Measurements from ENCODE around the gene GRK6. TPM values are rescaled to one million over a fixed set of nuclear protein-coding genes. Genes with fewer than 3 reads are reported as not detected.

Gene GRK6
- total RNA-seq, 1 donor from 2014 or later, result 12.5 TPM

GRCh38 chr5:177397875-177398390, 28.5 kb upstream of the GRK6 start:
- Histone ChIP-seq H3K4me1 (ENCODE audit: control insufficient read depth in 3 of 3, insufficient read depth in 3 of 3, low read length in 3 of 3) (peaks cover 10 to 17% (median 12%) of the 10 kb centered on the region in 3 donors), H3K9ac (ENCODE audit: low read depth in 1 of 3, low read length in 3 of 3) (no peak overlapping the region), H3K4me3 (ENCODE audit: low read length in 3 of 3) (no peak overlapping the region), H3K27me3 (ENCODE audit: control insufficient read depth in 3 of 3, insufficient read depth in 3 of 3, low read length in 3 of 3) (peaks cover 55 to 66% (median 56%) of the 10 kb centered on the region in 3 donors), H3K27ac (ENCODE audit: low read depth, low read length) (no peak overlapping the region), H3K36me3 (ENCODE audit: control insufficient read depth in 3 of 3, insufficient read depth in 3 of 3, low read length in 3 of 3) (no peaks in the 10 kb centered on the region), H3K9me3 (ENCODE audit: control insufficient read depth in 3 of 3, low read length in 3 of 3) (no peaks in the 10 kb centered on the region)

DNA sequence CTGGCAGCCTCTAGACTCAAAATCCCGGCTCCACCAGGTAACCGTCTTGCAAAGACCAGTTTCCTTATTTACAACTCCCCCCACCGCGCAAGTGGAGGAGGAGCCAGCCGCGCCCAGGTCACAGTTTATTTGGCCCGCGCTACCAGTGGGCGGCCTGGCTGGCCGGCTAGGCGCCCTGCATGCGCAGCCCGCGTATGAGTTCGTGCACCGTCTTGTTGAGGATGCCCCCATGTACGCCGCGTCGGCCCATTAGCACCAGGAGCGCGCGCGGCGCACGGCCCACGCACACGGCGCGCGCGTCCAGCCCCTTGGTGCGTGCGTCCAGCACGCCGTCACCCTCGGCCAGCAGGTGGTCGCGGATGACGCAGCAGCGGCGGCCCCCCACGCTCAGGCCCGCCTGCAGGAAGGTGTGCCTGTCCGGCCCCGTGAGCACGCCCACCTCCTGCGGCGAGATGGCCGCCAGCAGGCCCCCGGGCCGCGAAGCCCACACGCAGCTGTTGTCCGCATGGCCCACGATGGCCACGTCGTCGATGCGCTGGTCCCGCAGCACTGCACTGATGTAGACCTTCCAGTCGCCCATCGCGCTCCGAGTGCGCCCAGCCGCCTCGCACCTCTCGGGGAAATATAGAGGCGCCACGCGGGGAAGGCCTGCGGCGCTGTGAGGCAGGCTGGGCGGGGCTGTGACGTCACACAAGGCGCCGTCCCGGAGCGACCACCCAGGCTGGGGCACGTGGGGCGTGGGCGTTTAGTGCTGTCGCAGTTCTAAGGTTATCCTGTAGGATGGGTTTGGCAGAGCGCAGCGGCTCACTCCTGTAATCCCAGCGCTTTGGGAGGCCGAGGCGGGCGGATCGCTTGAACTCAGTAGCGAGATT, 26.2 kb upstream of the GRK6 start, which contains the start of gene PFN3:
Gene PFN3 (minus strand): TSS at position 665 of the 872 bp plus-strand sequence. CDS start 85 bp downstream, at position 580.
- Histone ChIP-seq H3K9ac (ENCODE audit: low read depth in 1 of 3, low read length in 3 of 3) (no peak within 1 kb of the TSS), H3K9me3 (ENCODE audit: control insufficient read depth in 3 of 3, low read length in 3 of 3) (no peaks in the 10 kb centered on the region), H3K4me1 (ENCODE audit: control insufficient read depth in 3 of 3, insufficient read depth in 3 of 3, low read length in 3 of 3) (peaks cover 27 to 38% (median 31%) of the 10 kb centered on the region in 3 donors), H3K27ac (ENCODE audit: low read depth, low read length) (no peak within 1 kb of the TSS), H3K4me3 (ENCODE audit: low read length in 3 of 3) (no peak within 1 kb of the TSS), H3K27me3 (ENCODE audit: control insufficient read depth in 3 of 3, insufficient read depth in 3 of 3, low read length in 3 of 3) (peaks cover 71 to 86% (median 72%) of the 10 kb centered on the region in 3 donors), H3K36me3 (ENCODE audit: control insufficient read depth in 3 of 3, insufficient read depth in 3 of 3, low read length in 3 of 3) (no peaks in the 10 kb centered on the region)

GRCh38 chr5:177402271-177403043, 24.0 kb upstream of the GRK6 start:
- H3K4me3 ChIP-seq (ENCODE audit: low read length in 3 of 3), result peak overlapping the region in 1 of 3 donors; percentile 26
- peaks cover 63 to 79% (median 74%) of the 10 kb centered on the region in 3 donors for H3K27me3 ChIP-seq (ENCODE audit: control insufficient read depth in 3 of 3, insufficient read depth in 3 of 3, low read length in 3 of 3)
- H3K27ac ChIP-seq (ENCODE audit: low read depth, low read length), result no peak overlapping the region
- H3K9me3 ChIP-seq (ENCODE audit: control insufficient read depth in 3 of 3, low read length in 3 of 3), result no peaks in the 10 kb centered on the region
- no peaks in the 10 kb centered on the region for H3K36me3 ChIP-seq (ENCODE audit: control insufficient read depth in 3 of 3, insufficient read depth in 3 of 3, low read length in 3 of 3)
- H3K9ac ChIP-seq (ENCODE audit: low read depth in 1 of 3, low read length in 3 of 3), result peak overlapping the region in 1 of 3 donors; percentile 16
- peaks cover 27 to 38% (median 31%) of the 10 kb centered on the region in 3 donors for H3K4me1 ChIP-seq (ENCODE audit: control insufficient read depth in 3 of 3, insufficient read depth in 3 of 3, low read length in 3 of 3)

DNA sequence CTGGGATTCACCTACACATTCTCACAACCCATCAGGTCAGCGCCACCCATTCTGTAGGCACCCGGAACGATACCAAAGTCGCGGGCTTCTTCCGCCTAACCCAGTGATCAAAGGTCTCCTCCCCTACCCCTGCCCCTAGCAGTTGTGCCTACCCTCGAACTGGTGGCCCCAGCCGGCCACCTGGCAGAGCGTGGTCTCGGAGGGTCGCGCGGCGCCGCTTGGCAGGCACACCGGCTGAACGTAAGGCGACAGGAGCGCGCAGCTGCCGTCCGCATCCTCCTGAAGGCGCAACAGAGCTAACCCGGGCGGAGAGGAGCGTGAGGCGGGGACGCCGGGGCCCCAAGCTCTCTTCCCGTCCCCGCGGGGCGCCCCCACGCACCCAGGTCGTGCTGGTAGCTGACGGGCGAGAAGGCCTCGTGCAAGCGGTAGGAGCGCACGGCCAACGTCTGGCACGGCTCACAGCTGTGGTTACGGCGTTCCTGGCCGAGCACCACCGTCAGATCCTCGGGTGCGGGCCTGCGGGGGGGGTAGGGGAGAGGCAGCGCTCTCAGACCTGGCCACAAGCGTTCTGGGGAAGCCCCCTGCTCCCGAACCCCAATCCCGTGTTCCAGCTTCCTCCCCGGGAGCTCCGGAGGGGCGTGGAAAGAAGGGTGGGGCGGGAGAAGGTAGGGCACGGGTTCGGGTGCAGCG, 23.2 kb upstream of the GRK6 start:
- Histone ChIP-seq H3K27ac (ENCODE audit: low read depth, low read length) (no peak overlapping the region), H3K9me3 (ENCODE audit: control insufficient read depth in 3 of 3, low read length in 3 of 3) (no peaks in the 10 kb centered on the region), H3K4me3 (ENCODE audit: low read length in 3 of 3) (peak overlapping the region in 2 of 3 donors; percentile 72 to 76), H3K36me3 (ENCODE audit: control insufficient read depth in 3 of 3, insufficient read depth in 3 of 3, low read length in 3 of 3) (no peaks in the 10 kb centered on the region), H3K27me3 (ENCODE audit: control insufficient read depth in 3 of 3, insufficient read depth in 3 of 3, low read length in 3 of 3) (peaks cover 55 to 71% (median 67%) of the 10 kb centered on the region in 3 donors), H3K4me1 (ENCODE audit: control insufficient read depth in 3 of 3, insufficient read depth in 3 of 3, low read length in 3 of 3) (peaks cover 27 to 38% (median 31%) of the 10 kb centered on the region in 3 donors), H3K9ac (ENCODE audit: low read depth in 1 of 3, low read length in 3 of 3) (peak overlapping the region in 2 of 3 donors; percentile 33 to 53)

DNA sequence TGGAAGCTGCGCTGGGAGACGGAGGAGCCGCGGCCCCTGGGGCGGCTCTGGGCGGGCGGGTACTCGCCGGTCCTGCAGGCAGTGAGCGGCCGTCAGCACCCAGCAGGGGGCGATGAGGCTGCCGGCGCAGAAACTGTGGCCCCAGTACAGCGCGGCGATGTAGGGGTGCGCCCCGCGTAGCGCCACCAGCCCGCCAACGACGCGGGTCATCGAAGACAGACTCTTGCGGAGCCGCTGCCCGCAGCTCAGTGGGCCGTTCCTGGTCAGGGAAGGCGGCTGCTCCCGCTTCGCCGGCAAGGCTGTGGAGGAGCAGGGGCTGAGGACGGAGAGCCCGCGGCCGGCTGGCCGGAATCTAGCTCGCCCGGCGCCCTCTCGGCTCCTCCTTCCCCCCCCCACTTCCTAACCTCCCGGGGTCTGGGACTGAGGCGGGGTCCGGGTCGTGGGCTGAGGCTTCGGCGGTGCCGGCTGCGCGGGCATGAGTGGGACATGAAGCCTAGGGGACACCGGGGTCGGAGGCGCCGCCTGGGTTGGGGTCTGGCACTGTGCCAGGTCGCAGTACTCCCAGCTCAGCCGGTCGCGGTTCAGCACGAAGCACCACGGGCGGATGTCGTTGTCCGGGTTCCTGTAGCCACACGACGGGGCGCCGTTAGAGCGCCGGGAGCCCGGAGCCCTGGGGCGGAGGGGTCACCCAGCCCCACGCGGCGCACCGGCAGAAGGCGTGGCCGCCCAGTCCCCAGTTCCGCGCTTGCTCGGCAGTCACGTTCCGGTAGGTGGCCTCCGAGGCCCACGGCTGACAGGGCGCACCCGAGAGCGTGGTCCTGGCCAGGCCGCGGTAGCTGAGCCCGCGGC, 22.5 kb upstream of the GRK6 start:
- H3K27ac ChIP-seq (ENCODE audit: low read depth, low read length), result no peak overlapping the region
- H3K9ac ChIP-seq (ENCODE audit: low read depth in 1 of 3, low read length in 3 of 3), result peak overlapping the region; percentile 47 to 57 (median 53)
- H3K4me1 ChIP-seq (ENCODE audit: control insufficient read depth in 3 of 3, insufficient read depth in 3 of 3, low read length in 3 of 3), result peaks cover 27 to 38% (median 31%) of the 10 kb centered on the region in 3 donors
- H3K36me3 ChIP-seq (ENCODE audit: control insufficient read depth in 3 of 3, insufficient read depth in 3 of 3, low read length in 3 of 3), result no peaks in the 10 kb centered on the region
- H3K27me3 ChIP-seq (ENCODE audit: control insufficient read depth in 3 of 3, insufficient read depth in 3 of 3, low read length in 3 of 3), result peaks cover 50 to 64% (median 63%) of the 10 kb centered on the region in 3 donors
- peak overlapping the region; percentile 54 to 76 (median 72) for H3K4me3 ChIP-seq (ENCODE audit: low read length in 3 of 3)
- H3K9me3 ChIP-seq (ENCODE audit: control insufficient read depth in 3 of 3, low read length in 3 of 3), result no peaks in the 10 kb centered on the region

GRCh38 chr5:177404641-177405179, 21.8 kb upstream of the GRK6 start:
- peak overlapping the region; percentile 45 to 57 (median 47) for H3K9ac ChIP-seq (ENCODE audit: low read depth in 1 of 3, low read length in 3 of 3)
- H3K27me3 ChIP-seq (ENCODE audit: control insufficient read depth in 3 of 3, insufficient read depth in 3 of 3, low read length in 3 of 3), result peaks cover 44 to 58% (median 58%) of the 10 kb centered on the region in 3 donors
- no peaks in the 10 kb centered on the region for H3K36me3 ChIP-seq (ENCODE audit: control insufficient read depth in 3 of 3, insufficient read depth in 3 of 3, low read length in 3 of 3)
- no peaks in the 10 kb centered on the region for H3K9me3 ChIP-seq (ENCODE audit: control insufficient read depth in 3 of 3, low read length in 3 of 3)
- H3K4me3 ChIP-seq (ENCODE audit: low read length in 3 of 3), result peak overlapping the region; percentile 4 to 76 (median 72)
- peaks cover 27 to 36% (median 31%) of the 10 kb centered on the region in 3 donors for H3K4me1 ChIP-seq (ENCODE audit: control insufficient read depth in 3 of 3, insufficient read depth in 3 of 3, low read length in 3 of 3)
- no peak overlapping the region for H3K27ac ChIP-seq (ENCODE audit: low read depth, low read length)

- no peak overlapping the region for H3K4me3 ChIP-seq (ENCODE audit: low read length in 3 of 3)
- no peaks in the 10 kb centered on the region for H3K36me3 ChIP-seq (ENCODE audit: control insufficient read depth in 3 of 3, insufficient read depth in 3 of 3, low read length in 3 of 3)
- H3K4me1 ChIP-seq (ENCODE audit: control insufficient read depth in 3 of 3, insufficient read depth in 3 of 3, low read length in 3 of 3), result peaks cover 26 to 30% (median 27%) of the 10 kb centered on the region in 3 donors
- no peak overlapping the region for H3K27ac ChIP-seq (ENCODE audit: low read depth, low read length)
- H3K27me3 ChIP-seq (ENCODE audit: control insufficient read depth in 3 of 3, insufficient read depth in 3 of 3, low read length in 3 of 3), result peaks cover 38 to 52% (median 52%) of the 10 kb centered on the region in 3 donors
- no peaks in the 10 kb centered on the region for H3K9me3 ChIP-seq (ENCODE audit: control insufficient read depth in 3 of 3, low read length in 3 of 3)
- H3K9ac ChIP-seq (ENCODE audit: low read depth in 1 of 3, low read length in 3 of 3), result peak overlapping the region in 1 of 3 donors; percentile 33
Observed at GRCh38 chr5:177405312-177405711, 21.2 kb upstream of the GRK6 start.

- Histone ChIP-seq H3K27me3 (ENCODE audit: control insufficient read depth in 3 of 3, insufficient read depth in 3 of 3, low read length in 3 of 3) (peaks cover 33 to 48% (median 47%) of the 10 kb centered on the region in 3 donors), H3K4me1 (ENCODE audit: control insufficient read depth in 3 of 3, insufficient read depth in 3 of 3, low read length in 3 of 3) (peaks cover 25 to 30% (median 26%) of the 10 kb centered on the region in 3 donors), H3K9ac (ENCODE audit: low read depth in 1 of 3, low read length in 3 of 3) (peak overlapping the region in 1 of 3 donors; percentile 20), H3K27ac (ENCODE audit: low read depth, low read length) (no peak overlapping the region), H3K9me3 (ENCODE audit: control insufficient read depth in 3 of 3, low read length in 3 of 3) (no peaks in the 10 kb centered on the region), H3K36me3 (ENCODE audit: control insufficient read depth in 3 of 3, insufficient read depth in 3 of 3, low read length in 3 of 3) (no peaks in the 10 kb centered on the region), H3K4me3 (ENCODE audit: low read length in 3 of 3) (no peak overlapping the region)
Observed at GRCh38 chr5:177405805-177406204, 20.7 kb upstream of the GRK6 start.
